K562 (cell line): ENCODE results near the gene TMC8. TPM values are rescaled to one million over a fixed set of nuclear protein-coding genes. Genes with fewer than 3 reads are reported as not detected.

ENCODE experiments used
- ELF2 ChIP-seq: fragments of 250-450 bp; sonication (Bioruptor Pico); IDR thresholded peaks from 2 replicates; pipeline ENCODE4 v1.5.0; 2021; ENCODE audit warnings: mild to moderate bottlenecking
- KDM1A ChIP-seq, 2 experiments: fragments of 450-650 bp; IDR thresholded peaks; 2 replicates each; pipeline ENCODE4 v1.6.1; 2016; ENCODE audit warnings: mild to moderate bottlenecking in 2 of 2
- KLF10 ChIP-seq: fragments of 250-450 bp; sonication (Bioruptor Pico); IDR thresholded peaks from 2 replicates; pipeline ENCODE4 v1.6.1; 2021; ENCODE audit warnings: matching md5 sums
- RFX7 ChIP-seq: fragments of 250-450 bp; sonication (Bioruptor Pico); IDR thresholded peaks from 2 replicates; pipeline ENCODE4 v1.5.1; 2021; ENCODE audit warnings: mild to moderate bottlenecking
- SAP30 ChIP-seq: fragments of 200-600 bp; sonication (generic); IDR thresholded peaks from 2 replicates; pipeline ENCODE4 v1.6.1; 2012; ENCODE audit warnings: borderline replicate concordance, low read depth, mild to moderate bottlenecking, moderate library complexity, low read length, control low read depth, inconsistent platforms; ENCODE audit not compliant: insufficient read depth, poor library complexity, severe bottlenecking
- SMARCB1 ChIP-seq: IDR thresholded peaks from 2 replicates; pipeline ENCODE4 v1.6.1; 2011; ENCODE audit warnings: improper control_type of control experiment, low read depth; ENCODE audit not compliant: insufficient read length
- TAF7 ChIP-seq: fragments of 450-650 bp; IDR thresholded peaks from 2 replicates; pipeline ENCODE4 v1.6.1; 2016; ENCODE audit warnings: missing genetic modification characterization, missing compliant biosample characterization
- TAF9B ChIP-seq: fragments of 450-650 bp; IDR thresholded peaks from 2 replicates; pipeline ENCODE4 v1.6.1; 2018; ENCODE audit warnings: mild to moderate bottlenecking; ENCODE audit not compliant: partially characterized antibody
- polyA plus RNA-seq, 8 experiments: library from polyadenylated mRNA; depleted of rRNA in 4 of 8; stranded (reverse) in 5 of 8; unstranded in 3 of 8; fragments of >200 nt; fragmentation: Nextera tagmentation in 2 of 8; fragmentation: Illumina TruSeq in 1 of 8; extraction: Ambion mirVana in 2 of 8; extraction: Trizol in 1 of 8; gene quantifications; 2 replicates each; pipeline versions ENCODE4 v1.2.1 to v1.2.3, GENCODE V29; 2011 to 2014; ENCODE audit warnings: inconsistent platforms in 1 of 8, missing spikeins in 1 of 8
- total RNA-seq, 7 experiments: library from RNA; depleted of rRNA in 6 of 7; stranded (reverse); fragments of >200 nt in 6 of 7; fragmentation: Illumina TruSeq in 2 of 7; extraction: Trizol in 2 of 7; gene quantifications; 2 replicates each; pipeline versions ENCODE4 v1.2.1 to v1.2.3, GENCODE V29; 2011 to 2021; ENCODE audit warnings: low replicate concordance in 1 of 7
- TF ChIP-seq, protein P1 (sequence below): fragments of 450-650 bp; IDR thresholded peaks from 2 replicates; pipeline ENCODE4 v1.6.1; 2017; ENCODE audit warnings: antibody characterized with exemption
- TF ChIP-seq, protein P2 (sequence below), 2 experiments: fragments of 450-650 bp; formaldehyde crosslinking in 1 of 2; IDR thresholded peaks; 2 replicates each; pipeline versions ENCODE4 v1.4.0 to v1.6.1; 2014 to 2020; ENCODE audit warnings: mild to moderate bottlenecking in 2 of 2, borderline replicate concordance in 1 of 2, low read depth in 1 of 2
- TF ChIP-seq, protein P3 (sequence below): fragments of 250-450 bp; sonication (Bioruptor Pico); IDR thresholded peaks from 2 replicates; pipeline ENCODE4 v1.4.0; 2020

Gene TMC8
- total and polyA plus RNA-seq, 9 of the 15 experiments (the other 6 are each of a cell fraction or from before 2014, with no cell fraction given): 0.13 to 10.9 (median 2.8) TPM

DNA sequence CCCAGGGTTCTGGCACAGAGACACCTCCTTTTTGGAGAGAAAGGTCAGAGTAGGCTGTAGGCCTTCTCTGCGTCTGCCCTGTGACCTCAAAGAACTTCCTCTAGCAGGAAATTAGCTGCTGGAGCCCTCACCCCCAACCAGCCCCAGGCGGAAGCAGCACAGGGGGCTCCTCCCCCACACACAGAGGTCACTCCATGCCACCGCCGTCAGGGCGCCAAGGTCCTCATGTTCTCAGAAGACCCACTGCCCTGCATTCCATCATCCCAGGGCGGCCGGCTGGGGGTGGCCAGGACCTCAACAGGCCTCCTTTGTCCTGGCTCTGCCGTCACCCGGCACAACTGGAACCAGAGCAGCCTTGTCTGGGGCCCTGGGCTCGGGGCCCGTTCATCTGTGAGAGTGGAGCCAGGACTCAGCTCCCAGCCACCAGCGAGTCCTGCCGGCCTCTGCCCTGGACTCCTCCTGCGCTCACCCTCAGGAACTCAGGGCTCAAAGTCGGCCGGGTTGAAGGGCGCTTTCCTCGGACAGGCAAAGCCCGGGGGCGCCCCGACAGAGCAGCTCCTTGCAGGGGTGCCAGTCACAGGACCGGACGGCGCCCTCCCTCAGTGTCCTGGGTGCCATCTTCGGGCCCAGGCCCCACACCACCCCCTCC, 3.2 kb upstream of the TMC8 start (continued):
- TF ChIP-seq, protein P1, sequence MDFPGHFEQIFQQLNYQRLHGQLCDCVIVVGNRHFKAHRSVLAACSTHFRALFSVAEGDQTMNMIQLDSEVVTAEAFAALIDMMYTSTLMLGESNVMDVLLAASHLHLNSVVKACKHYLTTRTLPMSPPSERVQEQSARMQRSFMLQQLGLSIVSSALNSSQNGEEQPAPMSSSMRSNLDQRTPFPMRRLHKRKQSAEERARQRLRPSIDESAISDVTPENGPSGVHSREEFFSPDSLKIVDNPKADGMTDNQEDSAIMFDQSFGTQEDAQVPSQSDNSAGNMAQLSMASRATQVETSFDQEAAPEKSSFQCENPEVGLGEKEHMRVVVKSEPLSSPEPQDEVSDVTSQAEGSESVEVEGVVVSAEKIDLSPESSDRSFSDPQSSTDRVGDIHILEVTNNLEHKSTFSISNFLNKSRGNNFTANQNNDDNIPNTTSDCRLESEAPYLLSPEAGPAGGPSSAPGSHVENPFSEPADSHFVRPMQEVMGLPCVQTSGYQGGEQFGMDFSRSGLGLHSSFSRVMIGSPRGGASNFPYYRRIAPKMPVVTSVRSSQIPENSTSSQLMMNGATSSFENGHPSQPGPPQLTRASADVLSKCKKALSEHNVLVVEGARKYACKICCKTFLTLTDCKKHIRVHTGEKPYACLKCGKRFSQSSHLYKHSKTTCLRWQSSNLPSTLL: no peak
- no peak for TF ChIP-seq ELF2 (CRISPR knock-in tag)
- no peak for TF ChIP-seq KDM1A (IDR thresholded peaks at IDR 0.05)
- TF ChIP-seq RFX7 (CRISPR knock-in tag): no peak
- no peak for TF ChIP-seq TAF9B
- no peak for TF ChIP-seq SMARCB1
- TF ChIP-seq, protein P2, sequence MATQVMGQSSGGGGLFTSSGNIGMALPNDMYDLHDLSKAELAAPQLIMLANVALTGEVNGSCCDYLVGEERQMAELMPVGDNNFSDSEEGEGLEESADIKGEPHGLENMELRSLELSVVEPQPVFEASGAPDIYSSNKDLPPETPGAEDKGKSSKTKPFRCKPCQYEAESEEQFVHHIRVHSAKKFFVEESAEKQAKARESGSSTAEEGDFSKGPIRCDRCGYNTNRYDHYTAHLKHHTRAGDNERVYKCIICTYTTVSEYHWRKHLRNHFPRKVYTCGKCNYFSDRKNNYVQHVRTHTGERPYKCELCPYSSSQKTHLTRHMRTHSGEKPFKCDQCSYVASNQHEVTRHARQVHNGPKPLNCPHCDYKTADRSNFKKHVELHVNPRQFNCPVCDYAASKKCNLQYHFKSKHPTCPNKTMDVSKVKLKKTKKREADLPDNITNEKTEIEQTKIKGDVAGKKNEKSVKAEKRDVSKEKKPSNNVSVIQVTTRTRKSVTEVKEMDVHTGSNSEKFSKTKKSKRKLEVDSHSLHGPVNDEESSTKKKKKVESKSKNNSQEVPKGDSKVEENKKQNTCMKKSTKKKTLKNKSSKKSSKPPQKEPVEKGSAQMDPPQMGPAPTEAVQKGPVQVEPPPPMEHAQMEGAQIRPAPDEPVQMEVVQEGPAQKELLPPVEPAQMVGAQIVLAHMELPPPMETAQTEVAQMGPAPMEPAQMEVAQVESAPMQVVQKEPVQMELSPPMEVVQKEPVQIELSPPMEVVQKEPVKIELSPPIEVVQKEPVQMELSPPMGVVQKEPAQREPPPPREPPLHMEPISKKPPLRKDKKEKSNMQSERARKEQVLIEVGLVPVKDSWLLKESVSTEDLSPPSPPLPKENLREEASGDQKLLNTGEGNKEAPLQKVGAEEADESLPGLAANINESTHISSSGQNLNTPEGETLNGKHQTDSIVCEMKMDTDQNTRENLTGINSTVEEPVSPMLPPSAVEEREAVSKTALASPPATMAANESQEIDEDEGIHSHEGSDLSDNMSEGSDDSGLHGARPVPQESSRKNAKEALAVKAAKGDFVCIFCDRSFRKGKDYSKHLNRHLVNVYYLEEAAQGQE (IDR thresholded peaks at IDR 0.05; ENCODE audit: borderline replicate concordance): peak; percentile 44
- TF ChIP-seq, protein P2 (CRISPR knock-in tag; IDR thresholded peaks at IDR 0.05; ENCODE audit: low read depth): no peak
- peak; percentile 40 for TF ChIP-seq TAF7 (tag)
- peak; percentile 44 for TF ChIP-seq SAP30
- TF ChIP-seq, protein P3, sequence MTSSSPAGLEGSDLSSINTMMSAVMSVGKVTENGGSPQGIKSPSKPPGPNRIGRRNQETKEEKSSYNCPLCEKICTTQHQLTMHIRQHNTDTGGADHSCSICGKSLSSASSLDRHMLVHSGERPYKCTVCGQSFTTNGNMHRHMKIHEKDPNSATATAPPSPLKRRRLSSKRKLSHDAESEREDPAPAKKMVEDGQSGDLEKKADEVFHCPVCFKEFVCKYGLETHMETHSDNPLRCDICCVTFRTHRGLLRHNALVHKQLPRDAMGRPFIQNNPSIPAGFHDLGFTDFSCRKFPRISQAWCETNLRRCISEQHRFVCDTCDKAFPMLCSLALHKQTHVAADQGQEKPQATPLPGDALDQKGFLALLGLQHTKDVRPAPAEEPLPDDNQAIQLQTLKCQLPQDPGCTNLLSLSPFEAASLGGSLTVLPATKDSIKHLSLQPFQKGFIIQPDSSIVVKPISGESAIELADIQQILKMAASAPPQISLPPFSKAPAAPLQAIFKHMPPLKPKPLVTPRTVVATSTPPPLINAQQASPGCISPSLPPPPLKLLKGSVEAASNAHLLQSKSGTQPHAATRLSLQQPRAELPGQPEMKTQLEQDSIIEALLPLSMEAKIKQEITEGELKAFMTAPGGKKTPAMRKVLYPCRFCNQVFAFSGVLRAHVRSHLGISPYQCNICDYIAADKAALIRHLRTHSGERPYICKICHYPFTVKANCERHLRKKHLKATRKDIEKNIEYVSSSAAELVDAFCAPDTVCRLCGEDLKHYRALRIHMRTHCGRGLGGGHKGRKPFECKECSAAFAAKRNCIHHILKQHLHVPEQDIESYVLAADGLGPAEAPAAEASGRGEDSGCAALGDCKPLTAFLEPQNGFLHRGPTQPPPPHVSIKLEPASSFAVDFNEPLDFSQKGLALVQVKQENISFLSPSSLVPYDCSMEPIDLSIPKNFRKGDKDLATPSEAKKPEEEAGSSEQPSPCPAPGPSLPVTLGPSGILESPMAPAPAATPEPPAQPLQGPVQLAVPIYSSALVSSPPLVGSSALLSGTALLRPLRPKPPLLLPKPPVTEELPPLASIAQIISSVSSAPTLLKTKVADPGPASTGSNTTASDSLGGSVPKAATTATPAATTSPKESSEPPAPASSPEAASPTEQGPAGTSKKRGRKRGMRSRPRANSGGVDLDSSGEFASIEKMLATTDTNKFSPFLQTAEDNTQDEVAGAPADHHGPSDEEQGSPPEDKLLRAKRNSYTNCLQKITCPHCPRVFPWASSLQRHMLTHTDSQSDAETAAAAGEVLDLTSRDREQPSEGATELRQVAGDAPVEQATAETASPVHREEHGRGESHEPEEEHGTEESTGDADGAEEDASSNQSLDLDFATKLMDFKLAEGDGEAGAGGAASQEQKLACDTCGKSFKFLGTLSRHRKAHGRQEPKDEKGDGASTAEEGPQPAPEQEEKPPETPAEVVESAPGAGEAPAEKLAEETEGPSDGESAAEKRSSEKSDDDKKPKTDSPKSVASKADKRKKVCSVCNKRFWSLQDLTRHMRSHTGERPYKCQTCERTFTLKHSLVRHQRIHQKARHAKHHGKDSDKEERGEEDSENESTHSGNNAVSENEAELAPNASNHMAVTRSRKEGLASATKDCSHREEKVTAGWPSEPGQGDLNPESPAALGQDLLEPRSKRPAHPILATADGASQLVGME: no peak
- TF ChIP-seq KLF10 (CRISPR knock-in tag): no peak
